Upper lobe of left lung (tissue), 6 donors: ENCODE data around the gene DLGAP1. TPM values are rescaled to one million over a fixed set of nuclear protein-coding genes. Genes with fewer than 3 reads are reported as not detected.

Experiments used
- ATAC-seq, 2 donors: fragments of 200-7000 bp; cut with Tn5 transposase; one replicate each; pipeline ENCODE4 v1.9.1; 2022; ENCODE audit warnings: mild to moderate bottlenecking in 2 of 2, moderate library complexity in 2 of 2; ENCODE audit not compliant: low FRiP score in 2 of 2
- DNase-seq, 2 donors: peaks; one replicate each; pipeline ENCODE4 v3.0.0-alpha.2; 2019 to 2020
- H3K27ac ChIP-seq, 4 donors: fragments of 200-600 bp; sonication (generic); one replicate each; pipeline ENCODE4 v1.5.1; 2016 to 2019
- H3K27me3 ChIP-seq, 4 donors: fragments of 200-600 bp; sonication (generic); one replicate each; pipeline ENCODE4 v1.5.1; 2017 to 2019
- H3K36me3 ChIP-seq, 4 donors: fragments of 200-600 bp; sonication (generic); one replicate each; pipeline ENCODE4 v1.5.1; 2016 to 2019
- H3K4me1 ChIP-seq, 4 donors: fragments of 200-600 bp; sonication (generic); one replicate each; pipeline ENCODE4 v1.5.1; 2018 to 2019
- H3K4me3 ChIP-seq, 4 donors: fragments of 200-600 bp; sonication (generic); one replicate each; pipeline ENCODE4 v1.5.1; 2017 to 2019; ENCODE audit warnings: mild to moderate bottlenecking in 2 of 4, moderate library complexity in 1 of 4
- H3K9me3 ChIP-seq, 4 donors: fragments of 200-600 bp; sonication (generic); one replicate each; pipeline ENCODE4 v1.5.1; 2018 to 2019
- CTCF ChIP-seq, 6 experiments: fragments of 450-650 bp in 4 of 6; fragments of 200-600 bp in 2 of 6; sonication (generic) in 2 of 6; IDR thresholded peaks; one replicate each; pipeline ENCODE4 v1.5.1; 2016 to 2019; ENCODE audit warnings: antibody characterized with exemption in 6 of 6
- EP300 ChIP-seq, 4 donors: sonication (generic); formaldehyde crosslinking; IDR thresholded peaks; one replicate each; pipeline ENCODE4 v1.5.1; 2017; ENCODE audit warnings: antibody characterized with exemption in 4 of 4, control low read depth in 2 of 4
- POLR2A ChIP-seq, 4 donors: fragments of 450-650 bp; IDR thresholded peaks; one replicate each; pipeline ENCODE4 v1.5.1; 2016 to 2017; ENCODE audit warnings: antibody characterized with exemption in 4 of 4, mild to moderate bottlenecking in 2 of 4
- POLR2AphosphoS5 ChIP-seq, 2 donors: sonication (generic); formaldehyde crosslinking; IDR thresholded peaks; one replicate each; pipeline ENCODE4 v1.5.1; 2017; ENCODE audit warnings: antibody characterized with exemption in 2 of 2
- WGBS, 2 donors: methylation state at CpG; one replicate each; pipeline ENCODE4 v1.1.5; 2017 to 2018; 5-methylcytosine and 5-hydroxymethylcytosine counted together
- total RNA-seq, 6 donors: library from RNA; depleted of rRNA in 4 of 6; stranded (reverse); fragments of >200 nt in 4 of 6; gene quantifications; one replicate each; pipeline versions ENCODE4 v1.1.0 to v1.2.1, GENCODE V29; 2016 to 2021
- donor health status: DM: no; HTN: no; CAD: no; lungs with moderate emphysema.
- donor health status: DM: no; HTN: yes; CAD: no; lungs with severe emphysema.

Gene DLGAP1
- total RNA-seq, 6 donors from 2014 or later, result 2.1 to 4.6 (median 3.6) TPM

GRCh38 chr18:3761266-3761665 is 693.8 kb downstream of the DLGAP1 start:
- no peak for DNase-seq
- H3K27me3 ChIP-seq, result no peaks in the 10 kb centered on the region
- peaks cover 4 to 15% (median 7%) of the 10 kb centered on the region in 4 donors for H3K9me3 ChIP-seq
- H3K27ac ChIP-seq, result no peak overlapping the region
- H3K4me1 ChIP-seq, result no peaks in the 10 kb centered on the region
- no peaks in the 10 kb centered on the region for H3K36me3 ChIP-seq
- WGBS, 2 donors, result 79 to 80% methylated on average over 4 of the region's 4 CpGs
- no peak for ATAC-seq
- no peak overlapping the region for H3K4me3 ChIP-seq
- TF ChIP-seq EP300 (IDR thresholded peaks at IDR 0.05) (no peak), POLR2AphosphoS5 (IDR thresholded peaks at IDR 0.05) (no peak), CTCF (IDR thresholded peaks at IDR 0.05) (no peak)

GRCh38 chr18:3760741-3761140 is 694.4 kb downstream of the DLGAP1 start:
- Histone ChIP-seq H3K4me1 (no peaks in the 10 kb centered on the region), H3K36me3 (no peaks in the 10 kb centered on the region), H3K27ac (no peak overlapping the region), H3K4me3 (no peak overlapping the region), H3K9me3 (peaks cover 4 to 11% (median 7%) of the 10 kb centered on the region in 4 donors), H3K27me3 (no peaks in the 10 kb centered on the region)
- DNase-seq, result no peak
- TF ChIP-seq POLR2A (IDR thresholded peaks at IDR 0.05) (no peak), POLR2AphosphoS5 (IDR thresholded peaks at IDR 0.05) (no peak), CTCF (IDR thresholded peaks at IDR 0.05) (no peak), EP300 (IDR thresholded peaks at IDR 0.05) (no peak)
- ATAC-seq, result no peak
- WGBS, 2 donors, result 79 to 86% methylated on average over 7 of the region's 7 CpGs

GRCh38 chr18:3759099-3759498 is 696.0 kb downstream of the DLGAP1 start:
- ATAC-seq (no peak), DNase-seq (no peak)
- no peak overlapping the region for H3K4me3 ChIP-seq
- TF ChIP-seq CTCF (IDR thresholded peaks at IDR 0.05), result no peak
- TF ChIP-seq POLR2A (IDR thresholded peaks at IDR 0.05), result no peak
- TF ChIP-seq POLR2AphosphoS5 (IDR thresholded peaks at IDR 0.05), result no peak
- no peak for TF ChIP-seq EP300 (IDR thresholded peaks at IDR 0.05)
- peaks cover 4 to 11% (median 7%) of the 10 kb centered on the region in 4 donors for H3K9me3 ChIP-seq
- H3K27me3 ChIP-seq, result no peaks in the 10 kb centered on the region
- no peaks in the 10 kb centered on the region for H3K36me3 ChIP-seq
- no peak overlapping the region for H3K27ac ChIP-seq
- 87 to 92% methylated on average over 2 of the region's 2 CpGs for WGBS, 2 donors
- no peaks in the 10 kb centered on the region for H3K4me1 ChIP-seq

- Histone ChIP-seq H3K4me3 (no peak overlapping the region), H3K27ac (no peak overlapping the region), H3K36me3 (no peaks in the 10 kb centered on the region), H3K27me3 (no peaks in the 10 kb centered on the region), H3K9me3 (peaks cover 4 to 11% (median 7%) of the 10 kb centered on the region in 4 donors), H3K4me1 (no peaks in the 10 kb centered on the region)
- ATAC-seq (no peak), DNase-seq (no peak)
- TF ChIP-seq EP300 (IDR thresholded peaks at IDR 0.05) (peak in 1 of 4 donors; percentile 41), POLR2A (IDR thresholded peaks at IDR 0.05) (no peak), POLR2AphosphoS5 (IDR thresholded peaks at IDR 0.05) (no peak)
- WGBS, 2 donors, result 81 to 91% methylated on average over 7 of the region's 7 CpGs
These were observed 696.6 kb downstream of the DLGAP1 start for GRCh38 chr18:3758531-3758930.

GRCh38 chr18:3757361-3757760 is 697.7 kb downstream of the DLGAP1 start:
- 88 to 98% methylated on average over 3 of the region's 3 CpGs for WGBS, 2 donors
- ATAC-seq (no peak), DNase-seq (no peak)
- Histone ChIP-seq H3K27ac (no peak overlapping the region), H3K36me3 (no peaks in the 10 kb centered on the region), H3K4me3 (no peak overlapping the region), H3K27me3 (no peaks in the 10 kb centered on the region), H3K9me3 (peaks cover 4 to 11% (median 7%) of the 10 kb centered on the region in 4 donors), H3K4me1 (no peaks in the 10 kb centered on the region)
- TF ChIP-seq POLR2A (IDR thresholded peaks at IDR 0.05), result no peak
- TF ChIP-seq POLR2AphosphoS5 (IDR thresholded peaks at IDR 0.05), result no peak
- no peak for TF ChIP-seq EP300 (IDR thresholded peaks at IDR 0.05)
- TF ChIP-seq CTCF (IDR thresholded peaks at IDR 0.05), result no peak
